Esophagus muscularis mucosa (tissue), 4 donors: Measurements from ENCODE around the gene SGTB. TPM values are rescaled to one million over a fixed set of nuclear protein-coding genes. Genes with fewer than 3 reads are reported as not detected.

Experiments
- DNase-seq: peaks from one replicate; pipeline ENCODE4 v3.0.0-alpha.2; 2017; ENCODE audit errors: extremely low spot score
- H3K27ac ChIP-seq, 4 donors: fragments of 200-600 bp; sonication (generic); replicated peaks in 1 of 4; 1 replicate in 3 of 4; 2 replicates in 1 of 4; pipeline ENCODE4 v1.5.1; 2016 to 2019; ENCODE audit warnings: mild to moderate bottlenecking in 1 of 4
- H3K27me3 ChIP-seq, 4 donors: fragments of 200-600 bp; sonication (generic); one replicate each; pipeline versions ENCODE4 v1.5.1 to v1.6.0; 2016 to 2019
- H3K36me3 ChIP-seq, 4 donors: fragments of 200-600 bp; sonication (generic); one replicate each; pipeline ENCODE4 v1.5.1; 2016 to 2019
- H3K4me1 ChIP-seq, 4 donors: fragments of 200-600 bp; sonication (generic); one replicate each; pipeline ENCODE4 v1.5.1; 2016 to 2019
- H3K4me3 ChIP-seq, 4 donors: fragments of 200-600 bp; sonication (generic); 1 replicate in 2 of 4; 2 replicates in 2 of 4; pipeline ENCODE4 v1.5.1; 2016 to 2019; ENCODE audit warnings: mild to moderate bottlenecking in 4 of 4, moderate library complexity in 1 of 4
- H3K9me3 ChIP-seq, 4 donors: fragments of 200-600 bp; sonication (generic); 1 replicate in 3 of 4; 2 replicates in 1 of 4; pipeline ENCODE4 v1.5.1; 2016 to 2019
- EP300 ChIP-seq: sonication (generic); formaldehyde crosslinking; IDR thresholded peaks from one replicate; pipeline ENCODE4 v1.6.1; 2017; ENCODE audit warnings: antibody characterized with exemption
- POLR2A ChIP-seq: fragments of 450-650 bp; IDR thresholded peaks from one replicate; pipeline ENCODE4 v1.6.1; 2017; ENCODE audit warnings: antibody characterized with exemption, moderate library complexity, mild to moderate bottlenecking, low read depth
- POLR2AphosphoS5 ChIP-seq, 2 donors: sonication (generic); formaldehyde crosslinking; IDR thresholded peaks; one replicate each; pipeline ENCODE4 v1.6.1; 2017; ENCODE audit warnings: antibody characterized with exemption in 2 of 2
- WGBS: methylation state at CpG from one replicate; pipeline ENCODE4 v1.1.5; 2018; 5-methylcytosine and 5-hydroxymethylcytosine counted together
- intact Hi-C: fragments of 100-400 bp; cut with DNase I; formaldehyde crosslinking; loops from one replicate; pipeline ENCODE4 v1.15.1; 2023
- total RNA-seq, 4 donors: library from RNA; depleted of rRNA; stranded (reverse); fragments of >200 nt; gene quantifications; one replicate each; pipeline versions ENCODE4 v1.1.0 to v1.2.1, GENCODE V29; 2016
- TF ChIP-seq, protein P1 (sequence below), 3 experiments: fragments of 200-600 bp in 2 of 3; fragments of 450-650 bp in 1 of 3; sonication (generic) in 2 of 3; IDR thresholded peaks; one replicate each; pipeline ENCODE4 v1.5.1; 2017 to 2019; ENCODE audit warnings: antibody characterized with exemption in 3 of 3, mild to moderate bottlenecking in 2 of 3, moderate library complexity in 1 of 3

SGTB gene
- total RNA-seq, 4 donors from 2014 or later = 11.4 to 16.5 (median 14.4) TPM

DNA sequence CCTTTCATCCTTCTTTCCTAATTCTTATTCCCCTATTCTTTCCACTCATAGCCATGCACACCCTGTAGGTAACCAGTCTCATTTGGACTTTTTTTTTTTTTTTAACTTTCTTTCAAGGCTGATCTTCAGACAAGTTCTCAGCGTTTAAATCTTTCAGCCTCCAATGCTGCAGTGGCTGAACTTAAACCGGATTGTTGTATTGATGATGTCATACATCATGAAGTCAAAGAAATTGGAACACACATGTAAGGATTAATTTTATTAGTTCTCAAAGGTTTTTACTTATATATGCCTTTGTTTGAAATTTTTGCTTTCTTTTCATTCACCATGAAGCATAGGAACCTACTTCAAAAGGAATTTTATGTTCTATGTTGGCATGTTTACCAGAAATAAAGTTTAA lies 75.0 kb downstream of the SGTB start:
- no peaks in the 10 kb centered on the region for H3K9me3 ChIP-seq
- H3K27ac ChIP-seq = no peak overlapping the region
- WGBS = 88% methylated on average over 2 of the region's 2 CpGs
- H3K4me3 ChIP-seq = no peak overlapping the region
- intact Hi-C loops = no loop called here
- H3K4me1 ChIP-seq = no peaks in the 10 kb centered on the region
- H3K27me3 ChIP-seq = no peaks in the 10 kb centered on the region
- TF ChIP-seq POLR2A (no peak), EP300 (no peak), POLR2AphosphoS5 (IDR thresholded peaks at IDR 0.05) (no peak)
- TF ChIP-seq, protein P1, sequence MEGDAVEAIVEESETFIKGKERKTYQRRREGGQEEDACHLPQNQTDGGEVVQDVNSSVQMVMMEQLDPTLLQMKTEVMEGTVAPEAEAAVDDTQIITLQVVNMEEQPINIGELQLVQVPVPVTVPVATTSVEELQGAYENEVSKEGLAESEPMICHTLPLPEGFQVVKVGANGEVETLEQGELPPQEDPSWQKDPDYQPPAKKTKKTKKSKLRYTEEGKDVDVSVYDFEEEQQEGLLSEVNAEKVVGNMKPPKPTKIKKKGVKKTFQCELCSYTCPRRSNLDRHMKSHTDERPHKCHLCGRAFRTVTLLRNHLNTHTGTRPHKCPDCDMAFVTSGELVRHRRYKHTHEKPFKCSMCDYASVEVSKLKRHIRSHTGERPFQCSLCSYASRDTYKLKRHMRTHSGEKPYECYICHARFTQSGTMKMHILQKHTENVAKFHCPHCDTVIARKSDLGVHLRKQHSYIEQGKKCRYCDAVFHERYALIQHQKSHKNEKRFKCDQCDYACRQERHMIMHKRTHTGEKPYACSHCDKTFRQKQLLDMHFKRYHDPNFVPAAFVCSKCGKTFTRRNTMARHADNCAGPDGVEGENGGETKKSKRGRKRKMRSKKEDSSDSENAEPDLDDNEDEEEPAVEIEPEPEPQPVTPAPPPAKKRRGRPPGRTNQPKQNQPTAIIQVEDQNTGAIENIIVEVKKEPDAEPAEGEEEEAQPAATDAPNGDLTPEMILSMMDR (IDR thresholded peaks at IDR 0.05) = no peak
- peaks cover 3 to 37% (median 19%) of the 10 kb centered on the region in 4 donors for H3K36me3 ChIP-seq
- DNase-seq = no peak

DNA sequence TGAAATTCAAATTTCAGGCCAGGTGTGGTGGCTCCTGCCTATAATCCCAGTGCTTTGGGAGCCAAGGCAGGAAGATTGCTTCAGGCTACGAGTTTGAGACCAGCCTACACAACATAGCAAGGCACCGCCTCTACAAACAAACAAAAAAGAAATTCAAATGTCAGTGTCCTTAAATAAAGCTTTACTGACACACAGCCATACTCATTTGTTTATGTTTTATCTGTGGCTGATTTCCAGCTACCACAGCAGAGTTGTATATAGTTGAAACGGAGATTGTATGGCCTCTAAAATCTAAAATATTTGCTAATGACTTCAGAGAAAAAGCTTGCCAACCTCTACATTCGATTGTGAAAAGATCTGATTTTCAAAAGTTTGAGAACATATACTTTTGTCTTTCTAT lies 81.7 kb downstream of the SGTB start:
- H3K4me1 ChIP-seq = no peaks in the 10 kb centered on the region
- no peak for TF ChIP-seq POLR2AphosphoS5 (IDR thresholded peaks at IDR 0.05)
- TF ChIP-seq EP300 = no peak
- TF ChIP-seq, protein P1 (IDR thresholded peaks at IDR 0.05) = no peak
- TF ChIP-seq POLR2A = no peak
- H3K27ac ChIP-seq = no peak overlapping the region
- intact Hi-C loops = no loop called here
- no peaks in the 10 kb centered on the region for H3K9me3 ChIP-seq
- no peak for DNase-seq
- WGBS = 90% methylated on average over 4 of the region's 4 CpGs
- no peaks in the 10 kb centered on the region for H3K27me3 ChIP-seq
- H3K4me3 ChIP-seq = no peak overlapping the region
- peaks cover 18 to 65% (median 49%) of the 10 kb centered on the region in 4 donors for H3K36me3 ChIP-seq

DNA sequence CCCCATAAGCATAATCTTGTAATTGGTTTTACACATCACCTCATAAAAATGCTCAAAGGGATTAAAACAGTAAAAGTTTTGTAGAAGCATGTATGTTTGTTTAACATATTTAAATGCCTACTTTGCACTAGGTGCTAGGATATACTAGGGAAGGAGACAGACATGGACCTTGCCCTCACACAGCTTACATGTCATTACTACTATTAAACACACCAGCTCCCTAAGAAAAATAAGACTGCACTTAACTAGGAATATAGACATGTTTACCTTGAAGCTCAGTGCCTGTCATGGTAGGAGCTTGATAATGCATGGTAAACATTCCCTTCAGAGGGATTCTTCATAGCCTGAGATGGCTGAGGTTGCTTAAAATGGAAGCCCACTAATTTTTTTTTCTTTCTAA lies 90.9 kb downstream of the SGTB start:
- no peak for TF ChIP-seq POLR2AphosphoS5 (IDR thresholded peaks at IDR 0.05)
- TF ChIP-seq, protein P1 (IDR thresholded peaks at IDR 0.05) = no peak
- no peak for TF ChIP-seq EP300
- no peak for TF ChIP-seq POLR2A
- Histone ChIP-seq H3K4me3 (no peak overlapping the region), H3K27ac (no peak overlapping the region), H3K4me1 (peaks cover 3 to 9% (median 8%) of the 10 kb centered on the region in 4 donors), H3K9me3 (no peaks in the 10 kb centered on the region), H3K36me3 (peaks cover 0 to 18% (median 9%) of the 10 kb centered on the region in 4 donors), H3K27me3 (no peaks in the 10 kb centered on the region)
- DNase-seq = no peak
- intact Hi-C loops = no loop called here

DNA sequence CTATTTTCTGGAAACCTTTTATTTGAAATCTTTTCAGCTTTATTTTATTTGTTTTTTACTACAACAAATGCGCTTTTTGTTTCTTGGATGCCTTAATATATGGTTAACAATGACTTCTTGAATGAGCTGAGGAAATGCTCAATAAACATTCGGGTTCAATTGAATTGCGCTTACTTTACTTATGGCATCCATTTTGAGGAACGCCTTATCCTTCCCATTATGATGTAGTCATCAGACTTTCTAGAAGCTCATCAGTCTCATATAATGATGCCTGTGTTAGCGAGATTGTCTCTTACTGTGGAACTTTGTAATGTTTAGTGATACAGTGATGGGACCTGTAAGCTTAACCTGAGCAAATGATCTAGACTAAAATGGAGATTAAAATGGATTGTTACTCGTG lies 96.2 kb downstream of the SGTB start:
- TF ChIP-seq POLR2A = no peak
- no peak for TF ChIP-seq EP300
- TF ChIP-seq POLR2AphosphoS5 (IDR thresholded peaks at IDR 0.05) = no peak
- TF ChIP-seq, protein P1 (IDR thresholded peaks at IDR 0.05) = no peak
- 68% methylated on average over 6 of the region's 6 CpGs for WGBS
- peak overlapping the region; percentile 67 to 98 (median 74) for H3K4me3 ChIP-seq
- no peak for DNase-seq
- no peaks in the 10 kb centered on the region for H3K27me3 ChIP-seq
- H3K4me1 ChIP-seq = peaks cover 34 to 46% (median 39%) of the 10 kb centered on the region in 4 donors
- H3K36me3 ChIP-seq = peaks cover 0 to 14% (median 5%) of the 10 kb centered on the region in 4 donors
- intact Hi-C loops = no loop called here
- peak overlapping the region in 2 of 4 donors; percentile 82 to 84 for H3K27ac ChIP-seq
- no peaks in the 10 kb centered on the region for H3K9me3 ChIP-seq
